Fibroblast of lung (primary cell): ENCODE data around the gene CLIC5.

Experiments
- CTCF ChIP-seq, 2 donors: IDR thresholded peaks in 1 of 2; conservative IDR thresholded peaks in 1 of 2; 1 replicate in 1 of 2; 2 replicates in 1 of 2; pipeline ENCODE4 v1.5.1; 2011 to 2012; ENCODE audit warnings: low read length in 2 of 2, control low read depth in 1 of 2, inconsistent platforms in 1 of 2, low read depth in 1 of 2, mild to moderate bottlenecking in 1 of 2
- EZH2 ChIP-seq: IDR thresholded peaks from 2 replicates; pipeline ENCODE4 v1.5.1; 2012; ENCODE audit warnings: low read length, control low read depth, mild to moderate bottlenecking; ENCODE audit errors: missing control alignments

- TF ChIP-seq EZH2: no peak
- TF ChIP-seq CTCF (conservative IDR thresholded peaks at IDR 0.05 in 1 of 2, IDR thresholded peaks at IDR 0.05 in 1 of 2; ENCODE audit: low read depth in 1 of 2, low read length in 2 of 2): no peak
These were observed 98.2 kb downstream of the CLIC5 start for GRCh38 chr6:45917439-45917838.
